Endodermal cell (in vitro differentiated cells): ENCODE results near the gene DLG2. TPM values are rescaled to one million over a fixed set of nuclear protein-coding genes. Genes with fewer than 3 reads are reported as not detected.

Experiments
- DNase-seq: peaks from one replicate; pipeline ENCODE4 v3.0.0-alpha.2; 2017
- H3K27ac ChIP-seq: 2 replicates; pipeline ENCODE4 v1.5.1; 2013; ENCODE audit warnings: mild to moderate bottlenecking, low read depth, low read length, moderate library complexity
- H3K27me3 ChIP-seq: 2 replicates; pipeline ENCODE4 v1.6.1; 2013; ENCODE audit warnings: mild to moderate bottlenecking, low read length, moderate library complexity; ENCODE audit not compliant: insufficient read depth, control insufficient read depth, poor library complexity, severe bottlenecking
- H3K36me3 ChIP-seq: 2 replicates; pipeline ENCODE4 v1.7.0; 2013; ENCODE audit warnings: mild to moderate bottlenecking, low read length, moderate library complexity; ENCODE audit not compliant: control insufficient read depth, insufficient read depth
- H3K4me1 ChIP-seq: one replicate; pipeline ENCODE4 v1.7.0; 2013; ENCODE audit warnings: low read length; ENCODE audit not compliant: control insufficient read depth, insufficient read depth
- H3K4me3 ChIP-seq: 2 replicates; pipeline ENCODE4 v1.5.1; 2013; ENCODE audit warnings: mild to moderate bottlenecking, low read length, moderate library complexity
- H3K9ac ChIP-seq: 2 replicates; pipeline ENCODE4 v1.6.1; 2013; ENCODE audit warnings: mild to moderate bottlenecking, low read length, moderate library complexity; ENCODE audit not compliant: poor library complexity, severe bottlenecking; ENCODE audit errors: extremely low read depth
- H3K9me3 ChIP-seq: 2 replicates; pipeline ENCODE4 v1.6.1; 2013; ENCODE audit warnings: mild to moderate bottlenecking, low read length, moderate library complexity; ENCODE audit not compliant: control insufficient read depth
- H3K27ac Mint-ChIP-seq: 2 replicates; pipeline ENCODE4 v1.8.0; 2020; ENCODE audit warnings: mixed read lengths
- H3K27me3 Mint-ChIP-seq: 2 replicates; pipeline ENCODE4 v1.8.0; 2021; ENCODE audit warnings: mild to moderate bottlenecking, mixed read lengths; ENCODE audit not compliant: insufficient read depth
- H3K36me3 Mint-ChIP-seq: 2 replicates; pipeline ENCODE4 v1.8.0; 2020; ENCODE audit warnings: low read depth, mixed read lengths
- H3K4me1 Mint-ChIP-seq: 2 replicates; pipeline ENCODE4 v1.8.0; 2020; ENCODE audit warnings: mixed read lengths
- H3K4me3 Mint-ChIP-seq: 2 replicates; pipeline ENCODE4 v1.8.0; 2020; ENCODE audit warnings: mild to moderate bottlenecking, moderate library complexity, mixed read lengths
- H3K9me3 Mint-ChIP-seq: 2 replicates; pipeline ENCODE4 v1.8.0; 2020; ENCODE audit warnings: mild to moderate bottlenecking, mixed read lengths
- WGBS, 2 experiments: methylation state at CpG; one replicate each; pipeline versions ENCODE4 v1.1.5 to v1.1.7; 2013; ENCODE audit warnings: missing lambda C conversion rate in 2 of 2, mixed read lengths in 1 of 2; ENCODE audit not compliant: insufficient coverage in 1 of 2, insufficient read length in 1 of 2; 5-methylcytosine and 5-hydroxymethylcytosine counted together
- total RNA-seq, 2 donors: library from RNA; stranded (reverse); fragmentation: NEBNext Ultra II Directional in 1 of 2; extraction: Animal tissue kit (Norgen Biotek cat#: 25700) in 1 of 2; gene quantifications; 2 replicates in 1 of 2; 3 replicates in 1 of 2; pipeline ENCODE4 v1.2.1, GENCODE V29; 2021
- TF ChIP-seq, protein P1 (sequence below): fragments of 200-600 bp; sonication (generic); conservative IDR thresholded peaks from 2 replicates; pipeline ENCODE4 v1.5.0; 2021; ENCODE audit warnings: antibody characterized with exemption, mild to moderate bottlenecking

The DLG2 gene
- total RNA-seq, 2 donors from 2014 or later: 9.6 to 10.6 TPM

DNA sequence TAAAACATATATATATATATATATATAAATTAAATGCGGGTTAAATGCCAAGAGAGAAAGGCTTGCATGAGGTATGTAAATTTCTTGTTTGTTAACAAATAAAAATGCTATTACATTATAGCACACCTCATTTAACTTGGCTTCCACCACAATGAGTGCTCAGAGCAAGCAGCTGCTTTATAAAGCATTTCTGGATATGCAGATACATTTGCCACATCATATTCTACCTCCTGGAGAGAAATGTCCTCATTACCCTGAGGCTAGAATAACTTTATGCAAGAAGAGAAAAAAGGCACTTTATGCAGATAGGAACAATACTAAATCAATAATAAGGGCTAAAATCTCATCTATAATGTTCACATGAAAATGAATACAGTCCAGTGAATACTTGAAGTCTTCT is 2159.3 kb downstream of the DLG2 start:
- Mint-ChIP-seq H3K27ac (no peak overlapping the region), H3K4me3 (no peak overlapping the region), H3K27me3 (no peaks in the 10 kb centered on the region), H3K36me3 (peaks cover 6% of the 10 kb centered on the region), H3K4me1 (peaks cover 10% of the 10 kb centered on the region), H3K9me3 (no peaks in the 10 kb centered on the region)
- no peak overlapping the region for H3K9ac ChIP-seq
- H3K27ac ChIP-seq: no peak overlapping the region
- no peak for DNase-seq
- H3K36me3 ChIP-seq: no peaks in the 10 kb centered on the region
- no peaks in the 10 kb centered on the region for H3K4me1 ChIP-seq
- no peak overlapping the region for H3K4me3 ChIP-seq
- no peaks in the 10 kb centered on the region for H3K27me3 ChIP-seq
- TF ChIP-seq, protein P1, sequence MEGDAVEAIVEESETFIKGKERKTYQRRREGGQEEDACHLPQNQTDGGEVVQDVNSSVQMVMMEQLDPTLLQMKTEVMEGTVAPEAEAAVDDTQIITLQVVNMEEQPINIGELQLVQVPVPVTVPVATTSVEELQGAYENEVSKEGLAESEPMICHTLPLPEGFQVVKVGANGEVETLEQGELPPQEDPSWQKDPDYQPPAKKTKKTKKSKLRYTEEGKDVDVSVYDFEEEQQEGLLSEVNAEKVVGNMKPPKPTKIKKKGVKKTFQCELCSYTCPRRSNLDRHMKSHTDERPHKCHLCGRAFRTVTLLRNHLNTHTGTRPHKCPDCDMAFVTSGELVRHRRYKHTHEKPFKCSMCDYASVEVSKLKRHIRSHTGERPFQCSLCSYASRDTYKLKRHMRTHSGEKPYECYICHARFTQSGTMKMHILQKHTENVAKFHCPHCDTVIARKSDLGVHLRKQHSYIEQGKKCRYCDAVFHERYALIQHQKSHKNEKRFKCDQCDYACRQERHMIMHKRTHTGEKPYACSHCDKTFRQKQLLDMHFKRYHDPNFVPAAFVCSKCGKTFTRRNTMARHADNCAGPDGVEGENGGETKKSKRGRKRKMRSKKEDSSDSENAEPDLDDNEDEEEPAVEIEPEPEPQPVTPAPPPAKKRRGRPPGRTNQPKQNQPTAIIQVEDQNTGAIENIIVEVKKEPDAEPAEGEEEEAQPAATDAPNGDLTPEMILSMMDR: no peak
- H3K9me3 ChIP-seq: no peaks in the 10 kb centered on the region
- no CpG with 5 or more reads among the region's 1 CpG for WGBS, 2 experiments

DNA sequence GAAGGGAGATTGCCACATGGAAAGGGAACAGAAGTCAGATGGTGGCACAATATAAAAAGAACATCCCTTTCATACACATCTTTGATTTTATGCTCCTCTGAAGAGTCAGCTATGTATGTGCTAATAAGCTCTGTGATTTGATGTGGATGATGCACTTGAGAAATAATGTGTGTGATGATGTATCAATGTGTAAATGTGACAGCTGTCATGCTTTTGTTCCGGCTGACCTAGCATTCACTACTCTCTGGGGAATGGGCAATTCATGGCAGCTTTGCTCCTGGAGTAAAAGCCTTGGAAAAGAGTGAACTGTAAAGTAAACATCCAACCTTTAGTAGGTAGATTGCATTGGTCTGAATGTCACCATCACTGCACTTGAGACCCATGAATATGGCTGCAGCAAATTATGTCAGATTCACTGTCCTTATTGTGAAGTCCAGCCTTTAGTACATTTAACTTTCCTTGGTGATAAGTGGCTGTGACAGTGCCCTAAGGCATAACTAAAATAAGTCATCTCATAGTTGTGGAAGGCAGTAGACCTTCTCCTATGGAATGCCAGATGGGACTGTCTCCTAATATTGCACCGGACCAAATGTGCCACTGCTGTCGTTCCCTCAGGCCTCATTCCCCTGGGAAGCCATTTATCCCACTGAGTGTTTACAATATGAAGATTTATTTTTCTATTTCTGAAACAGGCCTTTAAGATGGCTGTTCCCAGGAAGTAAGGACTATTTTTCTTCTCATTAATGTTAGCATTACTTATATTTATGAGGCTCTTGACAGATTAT is 2162.8 kb downstream of the DLG2 start:
- no peaks in the 10 kb centered on the region for H3K9me3 ChIP-seq
- no peak overlapping the region for H3K9ac ChIP-seq
- peaks cover 6% of the 10 kb centered on the region for H3K36me3 Mint-ChIP-seq
- H3K4me1 Mint-ChIP-seq: no peaks in the 10 kb centered on the region
- 80 to 98% methylated on average over 1 to 3 of the region's 3 CpGs for WGBS, 2 experiments
- no peaks in the 10 kb centered on the region for H3K9me3 Mint-ChIP-seq
- no peaks in the 10 kb centered on the region for H3K27me3 Mint-ChIP-seq
- no peaks in the 10 kb centered on the region for H3K27me3 ChIP-seq
- H3K4me3 Mint-ChIP-seq: no peak overlapping the region
- H3K4me3 ChIP-seq: no peak overlapping the region
- H3K4me1 ChIP-seq: no peaks in the 10 kb centered on the region
- DNase-seq: no peak
- H3K27ac ChIP-seq: no peak overlapping the region
- no peaks in the 10 kb centered on the region for H3K36me3 ChIP-seq
- TF ChIP-seq, protein P1: no peak
- H3K27ac Mint-ChIP-seq: no peak overlapping the region

DNA sequence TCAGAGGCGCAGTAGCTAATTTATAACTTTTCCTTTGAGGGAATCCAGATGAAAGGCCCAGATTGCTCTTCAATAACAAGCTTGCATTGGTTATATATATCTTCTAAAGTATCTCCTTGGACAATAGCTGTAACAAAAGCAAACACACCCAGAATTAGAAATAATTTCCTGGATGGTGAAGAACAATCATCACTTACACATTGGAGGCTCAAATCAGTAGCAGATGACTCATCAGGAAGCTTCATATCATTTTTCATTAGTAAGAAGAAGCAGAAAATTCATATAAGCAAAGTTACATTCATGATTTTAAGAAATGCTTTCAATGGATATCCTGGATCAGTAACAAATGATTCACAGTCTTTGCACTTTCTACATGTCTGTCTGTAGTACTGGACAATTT is 2167.3 kb downstream of the DLG2 start:
- TF ChIP-seq, protein P1: no peak
- Histone ChIP-seq H3K9me3 (no peaks in the 10 kb centered on the region), H3K9ac (no peak overlapping the region), H3K4me3 (no peak overlapping the region), H3K4me1 (no peaks in the 10 kb centered on the region), H3K27me3 (no peaks in the 10 kb centered on the region), H3K36me3 (no peaks in the 10 kb centered on the region), H3K27ac (no peak overlapping the region)
- Mint-ChIP-seq H3K36me3 (peaks cover 9% of the 10 kb centered on the region), H3K27me3 (no peaks in the 10 kb centered on the region), H3K27ac (no peak overlapping the region), H3K4me3 (no peak overlapping the region), H3K9me3 (no peaks in the 10 kb centered on the region), H3K4me1 (peaks cover 14% of the 10 kb centered on the region)
- WGBS, 2 experiments: 94% methylated on average over 1 of the region's 1 CpG; no CpG with 5 or more reads in 1 of the 2 experiments
- DNase-seq: no peak
